Fibroblast of skin of left biceps (primary cell): Measurements from ENCODE around the gene TECPR2.
"Not testable (repeated sequence)": the region's sequence is repeated elsewhere in the genome, so short reads cannot be mapped to it uniquely, and the experiment has no call there.

Experiments
- DNase-seq, 2 experiments: peaks; one replicate each; pipeline ENCODE4 v3.0.0-alpha.2; 2013; ENCODE audit warnings: low read depth in 2 of 2

The TECPR2 gene

DNA sequence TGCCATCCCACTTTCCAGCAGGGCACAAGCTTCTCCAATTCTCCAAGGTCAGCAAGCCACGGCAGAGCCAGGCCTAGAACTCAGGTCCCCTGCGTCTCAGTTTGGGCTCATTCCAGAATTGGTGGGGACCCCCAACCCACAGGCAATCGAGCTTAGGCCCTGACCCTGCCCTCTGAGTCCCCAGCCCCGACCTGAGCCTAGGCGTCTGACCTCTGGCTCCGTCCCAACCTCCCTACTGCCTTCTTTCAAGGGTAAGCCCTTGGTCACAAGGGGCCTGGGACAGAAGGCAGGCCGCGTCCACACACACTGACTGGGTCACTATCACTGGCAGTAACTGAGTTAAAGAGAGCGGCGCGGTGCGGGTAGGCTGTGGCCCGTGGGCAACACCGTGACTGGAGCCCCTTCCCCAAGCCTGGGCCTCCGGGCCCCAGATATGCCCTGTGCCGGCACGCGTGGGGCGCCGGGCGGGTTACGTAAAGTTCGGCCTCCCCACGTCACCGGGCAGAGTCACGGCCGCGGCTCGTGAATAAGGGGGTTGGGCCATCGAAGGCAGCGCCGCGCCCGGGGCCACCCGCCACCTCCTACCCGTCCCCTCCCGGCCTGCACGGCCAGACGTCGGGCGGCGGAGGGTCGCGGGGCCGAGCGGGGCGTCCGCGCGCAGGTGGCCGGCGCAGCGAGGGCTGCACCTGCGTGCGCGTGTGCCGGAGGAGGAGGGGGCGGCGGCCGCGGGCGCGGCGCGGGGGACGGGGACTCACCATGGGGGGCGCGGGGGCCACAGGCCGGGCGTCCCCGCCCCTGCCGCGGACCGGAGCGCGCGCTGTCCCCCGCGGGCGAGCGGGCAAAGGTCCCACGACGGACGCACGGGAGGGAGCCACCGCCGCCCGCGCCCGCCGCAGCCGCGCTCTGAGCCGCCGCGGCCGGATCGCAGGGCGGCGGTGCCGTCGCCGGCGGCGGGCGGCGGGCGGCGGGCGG lies 146.3 kb downstream of the TECPR2 start:
- DNase-seq = no peak

GRCh38 chr14:102509746-102510615 lies 147.2 kb downstream of the TECPR2 start, which contains the start of gene ANKRD9:
Gene ANKRD9, minus strand, starts transcription at chr14:102509776. Its CDS starts 1,887 bp downstream, at chr14:102507889.
- peak; percentile 84 to 86 for DNase-seq

DNA sequence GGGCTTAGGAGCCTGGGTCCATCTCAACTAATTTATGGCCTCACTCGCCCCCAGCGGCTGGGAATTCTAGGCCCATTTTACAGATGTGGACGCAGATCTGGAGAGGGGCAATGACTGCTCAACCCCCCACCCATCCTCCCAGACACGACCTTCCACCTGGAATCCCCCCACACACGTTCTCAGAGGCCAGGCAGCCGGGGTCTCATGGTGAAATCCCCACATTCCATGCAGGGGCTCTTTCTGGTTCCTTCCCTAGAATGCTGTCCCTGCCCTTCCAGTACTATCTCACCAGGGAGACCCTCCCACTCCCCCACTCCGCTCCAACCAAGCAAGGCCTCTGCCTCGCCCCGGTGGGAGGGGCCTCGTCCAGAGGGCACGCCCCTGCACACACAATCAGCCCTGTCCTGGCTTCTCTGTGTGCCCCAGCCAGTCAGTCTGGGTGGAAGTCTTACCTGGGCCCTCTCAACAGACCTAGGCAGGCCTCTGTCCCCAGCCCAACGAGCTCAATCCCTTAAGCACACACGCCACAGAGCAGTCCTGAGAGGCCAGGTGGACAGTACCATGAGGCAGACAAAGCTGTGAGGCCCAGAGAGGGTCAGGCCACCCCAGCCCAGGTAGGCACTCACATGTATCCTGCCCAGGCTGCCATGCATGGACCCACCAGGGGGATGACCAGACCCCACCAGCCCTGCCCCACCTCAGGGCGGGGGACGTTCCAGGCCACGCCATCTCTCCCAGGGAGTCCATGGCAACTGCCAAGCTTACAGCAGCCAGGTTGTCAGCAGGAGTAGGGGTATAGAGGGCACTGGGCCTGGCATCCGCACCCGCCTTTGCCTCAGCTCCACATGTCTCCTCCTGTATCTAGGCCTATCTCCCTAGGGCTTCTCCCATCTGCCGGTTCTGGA lies 148.1 kb downstream of the TECPR2 start:
- DNase-seq = no peak

GRCh38 chr14:102511538-102511937 lies 148.8 kb downstream of the TECPR2 start:
- no peak for DNase-seq

- no peak for DNase-seq
Observed at GRCh38 chr14:102512793-102513300, 150.1 kb downstream of the TECPR2 start.

- no peak for DNase-seq
Observed at GRCh38 chr14:102513899-102514772, 151.4 kb downstream of the TECPR2 start.

GRCh38 chr14:102514987-102515733 lies 152.4 kb downstream of the TECPR2 start:
- DNase-seq = no peak

DNA sequence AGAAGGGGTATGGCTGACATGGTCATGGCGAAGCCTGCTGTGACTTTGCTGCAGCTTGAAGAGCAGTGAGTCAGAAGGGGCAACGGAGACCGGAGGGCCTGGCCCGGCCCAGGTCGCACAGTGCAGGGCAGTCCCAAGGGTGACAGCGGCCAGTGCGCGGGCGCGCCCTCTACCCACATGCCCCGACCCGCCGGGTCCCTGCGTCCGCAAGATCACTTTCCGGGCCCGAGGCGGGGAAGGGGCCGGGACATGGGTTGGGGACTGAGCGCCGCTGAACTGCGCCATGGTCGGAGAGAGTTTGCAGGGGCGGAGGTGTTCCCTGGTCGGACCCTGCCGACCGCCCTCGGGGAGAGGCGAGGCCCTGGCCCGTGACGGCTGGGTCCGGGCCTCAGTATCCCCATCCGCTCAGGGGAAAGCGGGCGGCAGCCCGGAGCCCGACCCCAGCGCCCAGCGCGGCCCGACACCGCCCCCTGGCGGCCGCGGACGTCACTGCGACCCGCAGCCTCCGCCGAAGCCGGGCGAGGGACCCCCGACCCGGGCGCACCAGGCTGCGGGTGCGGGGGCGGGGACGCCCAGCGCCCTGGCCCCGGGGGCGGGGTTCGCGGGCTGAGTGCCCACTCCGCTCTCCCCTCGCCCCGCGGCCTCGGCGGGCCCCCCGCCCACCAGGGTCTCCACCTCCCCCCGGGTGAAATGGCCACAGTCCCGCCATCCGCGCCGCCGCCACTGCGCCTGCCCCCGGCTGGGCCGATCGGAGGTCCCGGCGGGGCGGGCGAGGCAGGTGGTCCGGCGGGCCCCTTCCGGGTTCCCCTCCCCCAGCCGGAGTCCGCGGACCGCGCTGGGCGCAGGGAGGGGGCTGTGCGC lies 154.0 kb downstream of the TECPR2 start:
- DNase-seq = no peak

- DNase-seq = no peak
Observed at GRCh38 chr14:102517392-102518062, 154.8 kb downstream of the TECPR2 start.

DNA sequence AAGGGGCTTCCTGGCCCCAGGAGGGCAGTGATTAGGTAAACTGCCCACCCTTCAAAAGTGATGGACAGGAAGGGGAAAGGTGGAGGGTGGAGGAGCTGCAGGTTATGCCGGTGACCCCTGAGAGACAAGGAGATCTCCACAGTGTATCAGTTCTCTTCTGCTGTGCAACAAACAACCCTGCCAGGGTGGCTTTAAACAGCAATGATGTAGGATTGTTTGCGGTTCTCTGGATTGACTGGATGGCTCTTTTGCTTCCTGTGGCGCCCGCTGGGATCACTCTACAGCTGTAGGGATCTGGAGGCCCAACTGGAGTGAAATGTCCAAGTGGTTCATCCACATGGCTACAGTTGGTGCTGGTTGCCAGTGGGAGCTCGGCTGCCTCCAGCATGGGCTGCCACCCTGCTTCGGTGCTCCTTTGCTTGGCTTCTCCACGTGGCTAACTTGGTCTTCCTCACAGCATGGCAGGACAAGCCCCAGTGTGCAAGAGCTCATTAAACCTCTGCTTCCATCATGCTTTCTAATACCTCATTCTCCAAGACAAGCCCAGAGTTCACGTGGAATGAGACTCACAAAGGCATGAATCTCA lies 155.4 kb downstream of the TECPR2 start:
- no peak for DNase-seq

DNA sequence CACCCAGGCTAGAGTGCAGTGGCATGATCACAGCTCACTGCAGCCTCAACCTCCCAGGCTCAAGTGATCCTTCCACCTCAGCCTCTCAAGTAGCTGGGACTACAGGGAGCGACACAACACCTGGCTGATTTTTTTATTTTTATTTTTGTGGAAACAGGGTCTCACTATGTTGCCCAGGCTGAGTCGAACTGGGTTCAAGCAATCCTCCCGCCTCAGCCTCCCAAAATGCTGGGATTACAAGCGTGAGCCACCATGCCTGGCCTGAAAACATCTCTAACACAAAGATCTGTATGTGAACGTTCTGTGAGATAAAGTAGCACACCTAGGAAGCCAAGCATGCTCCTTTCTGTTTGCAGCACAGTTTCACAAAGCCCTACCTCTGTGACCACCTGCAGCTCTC lies 157.0 kb downstream of the TECPR2 start:
- not testable (repeated sequence) for DNase-seq

- no peak for DNase-seq
Observed at GRCh38 chr14:102523200-102523568, 160.4 kb downstream of the TECPR2 start.

DNA sequence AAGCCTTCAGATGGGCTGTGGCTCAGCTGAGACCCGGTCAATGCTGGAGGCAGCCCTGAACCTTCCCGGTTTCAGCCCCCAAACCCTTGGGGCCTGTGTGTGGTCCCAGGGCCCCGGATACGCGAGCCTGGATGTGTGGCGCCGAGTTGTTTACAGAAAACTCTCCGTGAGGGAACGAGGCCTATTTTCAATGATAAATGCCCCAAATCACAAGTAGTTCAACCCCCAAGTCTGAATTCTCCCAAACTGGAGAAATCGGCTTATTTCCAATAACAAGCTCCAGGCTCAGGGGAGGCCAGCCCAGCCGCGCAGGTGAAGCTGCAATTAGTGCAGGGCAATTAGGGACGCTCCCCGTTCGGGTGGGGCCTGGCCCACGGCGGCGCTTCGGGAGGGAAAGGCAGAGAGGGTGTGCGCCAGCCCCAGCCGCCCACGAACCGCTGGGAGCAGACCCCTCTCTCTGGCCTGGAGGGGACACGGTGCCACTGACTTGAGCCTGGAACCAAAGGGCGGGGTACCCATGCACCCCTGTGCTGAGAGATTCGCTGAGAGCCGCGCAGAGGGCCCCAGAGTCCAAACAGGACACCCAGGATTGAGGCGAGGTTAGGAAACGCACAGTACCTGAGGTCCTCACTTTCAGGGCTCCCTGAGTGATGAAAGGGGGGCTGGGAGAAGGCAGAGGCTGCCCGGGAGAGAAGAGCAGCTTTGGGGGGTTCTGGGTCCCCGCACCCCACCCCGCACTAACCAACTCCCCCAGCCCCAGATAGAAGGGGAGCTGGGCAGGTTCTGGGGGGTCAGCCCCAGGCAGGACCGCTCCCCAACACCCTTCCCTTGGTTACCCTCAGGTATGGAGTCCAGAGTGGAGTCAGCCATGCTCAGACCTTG lies 161.1 kb downstream of the TECPR2 start:
- DNase-seq = no peak

GRCh38 chr14:102524451-102525218 lies 161.9 kb downstream of the TECPR2 start:
- DNase-seq = peak; percentile 97

DNA sequence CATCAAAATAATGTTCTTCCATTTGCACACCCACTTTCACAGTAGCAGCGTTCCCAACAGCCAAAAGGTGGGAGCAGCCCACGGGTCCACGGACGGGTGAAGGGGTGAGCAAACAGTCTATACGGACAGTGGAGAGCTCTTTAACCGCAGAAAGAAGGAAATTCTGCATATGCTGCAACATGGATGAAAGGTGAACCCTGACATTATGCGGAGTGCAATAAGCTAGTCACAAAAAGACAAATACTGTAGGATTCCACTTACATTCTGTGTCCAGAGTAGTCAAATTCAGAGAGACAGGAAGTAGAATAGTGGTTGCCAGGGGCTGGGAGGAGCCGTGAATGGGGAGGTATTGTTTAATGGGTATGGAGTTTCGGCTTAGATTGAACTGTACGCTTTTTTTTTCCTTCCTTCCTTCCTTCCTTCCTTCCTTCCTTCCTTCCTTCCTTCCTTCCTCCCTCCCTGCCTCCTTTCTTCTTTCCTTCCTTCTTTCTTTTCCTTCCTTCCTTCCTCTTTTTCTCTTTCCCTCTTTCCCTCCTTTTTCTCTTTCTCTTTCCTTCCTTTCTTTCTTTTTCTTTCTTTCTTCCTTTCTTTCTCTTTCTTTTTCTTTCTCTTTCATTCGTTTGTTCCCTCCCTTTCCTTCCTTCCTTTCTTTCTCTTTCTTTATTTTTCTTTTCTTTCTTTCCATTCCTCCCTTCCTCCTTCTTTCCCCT lies 162.6 kb downstream of the TECPR2 start:
- DNase-seq = no peak
